K562 (cell line): ENCODE data around the gene RPN1.

Experiments
- ARNT ChIP-seq, 2 experiments: fragments of 450-650 bp; IDR thresholded peaks; 2 replicates each; pipeline ENCODE4 v1.6.1; 2016; ENCODE audit warnings: mild to moderate bottlenecking in 1 of 2
- HEY1 ChIP-seq: fragments of 250-450 bp; sonication (Bioruptor Pico); IDR thresholded peaks from 2 replicates; pipeline ENCODE4 v1.5.0; 2020; ENCODE audit warnings: mild to moderate bottlenecking, moderate library complexity, borderline replicate concordance
- HMG20A ChIP-seq: fragments of 450-650 bp; formaldehyde crosslinking; conservative IDR thresholded peaks from 2 replicates; pipeline ENCODE4 v1.4.0; 2020; ENCODE audit warnings: mild to moderate bottlenecking, mixed read lengths
- NBN ChIP-seq: fragments of 450-650 bp; IDR thresholded peaks from 2 replicates; pipeline ENCODE4 v1.6.1; 2016; ENCODE audit warnings: low read depth, mild to moderate bottlenecking
- SMAD4 ChIP-seq: fragments of 250-450 bp; sonication (Bioruptor Pico); conservative IDR thresholded peaks from 2 replicates; pipeline ENCODE4 v1.8.0; 2021; ENCODE audit warnings: inconsistent platforms, mild to moderate bottlenecking, moderate library complexity
- TBL1XR1 ChIP-seq, 2 experiments: IDR thresholded peaks; 2 replicates each; pipeline ENCODE4 v1.6.1; 2012; ENCODE audit warnings: improper control_type of control experiment in 2 of 2, low read length in 2 of 2, mild to moderate bottlenecking in 1 of 2
- TF ChIP-seq, protein P1 (sequence below): fragments of 250-450 bp; sonication (Bioruptor Pico); IDR thresholded peaks from 2 replicates; pipeline ENCODE4 v1.5.0; 2022; ENCODE audit warnings: mild to moderate bottlenecking

DNA sequence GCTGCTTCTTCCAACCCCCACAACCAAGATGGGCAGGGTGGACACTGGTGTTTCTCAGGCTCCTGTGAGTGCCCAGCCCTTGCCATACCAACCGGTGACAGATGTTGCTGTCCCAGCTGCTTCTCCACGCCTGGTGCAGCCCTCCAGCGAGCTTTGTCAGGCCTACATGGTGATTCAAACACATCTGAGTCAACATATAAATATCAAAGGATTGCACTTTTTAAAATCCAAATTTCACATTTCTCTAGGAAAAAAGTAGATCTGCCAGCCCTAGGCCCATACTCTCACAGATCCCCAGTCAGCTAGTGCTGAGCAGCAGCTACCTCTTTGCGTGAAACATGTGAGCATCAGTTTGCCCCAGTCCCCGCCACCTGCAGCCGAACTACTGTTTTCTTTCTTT is 52.7 kb downstream of the RPN1 start:
- no peak for TF ChIP-seq NBN
- no peak for TF ChIP-seq TBL1XR1 (IDR thresholded peaks at IDR 0.05; ENCODE audit: low read length in 2 of 2)
- TF ChIP-seq SMAD4 (CRISPR knock-in tag), result no peak
- no peak for TF ChIP-seq ARNT (IDR thresholded peaks at IDR 0.05)
- TF ChIP-seq, protein P1, sequence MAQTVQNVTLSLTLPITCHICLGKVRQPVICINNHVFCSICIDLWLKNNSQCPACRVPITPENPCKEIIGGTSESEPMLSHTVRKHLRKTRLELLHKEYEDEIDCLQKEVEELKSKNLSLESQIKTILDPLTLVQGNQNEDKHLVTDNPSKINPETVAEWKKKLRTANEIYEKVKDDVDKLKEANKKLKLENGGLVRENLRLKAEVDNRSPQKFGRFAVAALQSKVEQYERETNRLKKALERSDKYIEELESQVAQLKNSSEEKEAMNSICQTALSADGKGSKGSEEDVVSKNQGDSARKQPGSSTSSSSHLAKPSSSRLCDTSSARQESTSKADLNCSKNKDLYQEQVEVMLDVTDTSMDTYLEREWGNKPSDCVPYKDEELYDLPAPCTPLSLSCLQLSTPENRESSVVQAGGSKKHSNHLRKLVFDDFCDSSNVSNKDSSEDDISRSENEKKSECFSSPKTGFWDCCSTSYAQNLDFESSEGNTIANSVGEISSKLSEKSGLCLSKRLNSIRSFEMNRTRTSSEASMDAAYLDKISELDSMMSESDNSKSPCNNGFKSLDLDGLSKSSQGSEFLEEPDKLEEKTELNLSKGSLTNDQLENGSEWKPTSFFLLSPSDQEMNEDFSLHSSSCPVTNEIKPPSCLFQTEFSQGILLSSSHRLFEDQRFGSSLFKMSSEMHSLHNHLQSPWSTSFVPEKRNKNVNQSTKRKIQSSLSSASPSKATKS (CRISPR knock-in tag), result no peak
- no peak for TF ChIP-seq HEY1 (CRISPR knock-in tag)
- no peak for TF ChIP-seq HMG20A
